Sciatic nerve (tissue), 2 donors: ENCODE data around the gene SDK1. TPM values are rescaled to one million over a fixed set of nuclear protein-coding genes. Genes with fewer than 3 reads are reported as not detected.

Experiments used
- ATAC-seq: fragments of 200-7000 bp; cut with Tn5 transposase; one replicate; pipeline ENCODE4 v1.9.1; 2020; ENCODE audit warnings: mild to moderate bottlenecking, moderate library complexity
- DNase-seq: peaks from one replicate; pipeline ENCODE4 v3.0.0-alpha.2; 2020; ENCODE audit warnings: low spot score
- intact Hi-C: fragments of 100-400 bp; cut with DNase I; formaldehyde crosslinking; loops from one replicate; pipeline ENCODE4 v1.14.2; 2022
- total RNA-seq: library from RNA; stranded (reverse); fragmentation: NEBNext Ultra II Directional; extraction: Animal tissue kit (Norgen Biotek cat#: 25700); gene quantifications from one replicate; pipeline ENCODE4 v1.2.1, GENCODE V29; 2021
- donor health status: DM: no; HTN: no; CAD: no.
- donor health status: DM: no; HTN: no; CAD: no.

Gene SDK1
- total RNA-seq, 1 donor from 2014 or later = 11.2 TPM

DNA sequence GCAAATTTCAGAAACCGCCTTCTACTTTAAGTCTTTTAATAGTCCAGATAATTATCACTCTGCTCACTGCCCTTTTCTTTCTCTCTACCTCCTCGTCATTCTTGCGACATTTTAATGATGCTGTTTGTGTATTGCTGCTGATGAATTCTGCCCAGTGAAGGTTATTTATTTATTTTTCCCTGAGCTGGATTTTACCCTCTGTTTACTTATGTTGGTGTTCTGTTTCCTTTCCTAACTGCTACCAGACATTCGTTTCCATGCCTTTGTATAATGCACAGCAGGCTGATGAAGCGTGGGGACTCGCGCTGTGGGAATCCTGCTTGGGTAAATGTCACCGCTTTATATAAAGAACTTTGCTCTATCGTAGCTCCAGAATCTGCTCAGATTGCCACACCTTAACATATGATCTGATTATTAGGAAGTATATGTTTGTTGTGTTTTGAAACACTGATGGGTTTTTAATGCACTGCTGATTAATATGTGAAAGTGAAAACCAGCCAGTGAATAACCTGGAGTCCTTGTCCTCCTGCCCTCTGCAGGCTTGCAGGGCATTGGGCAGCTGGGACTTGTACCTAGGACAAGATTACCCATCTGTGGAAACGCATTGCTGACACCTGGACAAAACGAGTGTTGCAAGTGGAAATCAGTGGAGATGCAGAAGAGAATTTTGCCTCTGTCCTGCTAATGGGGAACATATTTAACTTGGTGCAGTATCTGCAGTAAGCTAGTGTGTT is 291.5 kb downstream of the SDK1 start:
- DNase-seq (no peak), ATAC-seq (no peak)
- intact Hi-C loops = no loop called here

DNA sequence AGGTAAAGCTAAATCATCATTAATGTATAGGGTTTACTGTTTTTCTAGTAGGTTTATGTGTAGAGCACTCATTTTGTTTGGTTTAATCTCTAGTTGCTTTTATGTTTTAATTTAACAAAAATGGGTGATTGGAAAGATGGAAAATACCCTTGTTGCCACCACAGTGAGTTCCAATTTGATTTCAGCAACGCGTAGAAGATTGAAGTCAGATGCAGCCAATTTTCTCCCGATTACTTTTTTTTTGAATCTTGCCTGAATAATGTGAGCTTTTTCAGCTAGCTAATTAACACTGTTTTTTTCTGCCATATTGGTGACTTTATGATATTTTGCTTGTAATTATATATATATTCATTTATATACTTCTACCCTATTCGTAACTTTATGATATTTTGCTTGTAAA is 293.8 kb downstream of the SDK1 start:
- DNase-seq (no peak), ATAC-seq (no peak)
- intact Hi-C loops = no loop called here

DNA sequence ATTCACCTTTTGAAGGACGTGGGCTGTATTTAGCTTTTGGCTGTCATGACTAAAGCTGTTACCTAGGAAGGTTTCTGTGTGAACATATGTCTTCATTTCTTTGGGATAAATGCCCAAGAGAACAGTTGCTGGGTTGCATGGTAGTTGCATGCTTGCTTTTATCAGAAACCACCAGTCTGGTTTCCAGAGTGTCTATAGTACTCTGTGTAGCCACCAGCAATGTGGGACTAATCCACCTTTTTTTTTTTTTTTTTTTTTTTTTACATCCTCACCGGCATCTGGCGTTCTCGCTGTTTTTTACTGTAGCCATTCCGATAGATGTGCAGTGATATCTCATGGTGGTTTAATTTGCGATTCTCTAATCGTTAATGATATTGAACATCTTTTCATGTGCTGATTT is 297.8 kb downstream of the SDK1 start:
- no peak for ATAC-seq
- intact Hi-C loops = no loop called here
- DNase-seq = no peak

DNA sequence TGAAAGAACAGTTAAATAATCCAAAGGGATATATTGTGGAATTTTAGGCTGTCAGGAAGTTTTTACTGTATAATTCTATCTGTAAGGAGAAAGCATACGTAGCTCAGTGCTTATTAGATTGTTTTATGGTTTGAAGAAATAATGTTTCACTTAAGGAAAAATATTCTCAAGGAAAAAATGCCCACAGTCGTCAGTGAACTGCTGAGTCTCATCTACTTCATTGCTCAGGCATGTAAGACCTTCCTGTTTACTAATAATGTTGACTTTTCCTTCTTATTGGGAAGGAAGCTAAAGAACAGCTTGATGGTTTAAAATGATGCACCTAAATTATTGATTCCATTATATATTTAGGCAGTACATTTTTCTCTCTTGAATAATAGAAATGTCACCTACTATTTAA is 304.2 kb downstream of the SDK1 start:
- no peak for ATAC-seq
- DNase-seq = no peak
- intact Hi-C loops = no loop called here

DNA sequence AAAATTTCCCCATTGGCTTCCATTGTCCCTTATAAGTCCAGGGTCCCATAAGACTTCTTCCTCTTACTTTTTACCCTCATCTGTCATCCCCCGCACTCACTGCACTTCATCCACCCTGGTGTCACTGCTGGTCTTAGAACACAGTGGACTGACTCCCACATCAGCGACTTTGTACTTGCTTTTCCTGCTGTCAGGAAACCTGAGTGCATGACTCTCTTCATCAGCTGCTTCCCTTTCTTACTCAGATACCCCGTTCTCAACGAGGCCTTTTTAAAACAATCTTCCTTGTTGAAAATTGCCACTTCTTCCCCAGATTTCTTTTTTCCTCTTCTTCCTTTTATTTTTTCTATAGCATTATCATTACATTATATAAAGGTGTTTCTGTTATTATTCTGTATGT is 305.4 kb downstream of the SDK1 start:
- intact Hi-C loops = no loop called here
- ATAC-seq (no peak), DNase-seq (no peak)

DNA sequence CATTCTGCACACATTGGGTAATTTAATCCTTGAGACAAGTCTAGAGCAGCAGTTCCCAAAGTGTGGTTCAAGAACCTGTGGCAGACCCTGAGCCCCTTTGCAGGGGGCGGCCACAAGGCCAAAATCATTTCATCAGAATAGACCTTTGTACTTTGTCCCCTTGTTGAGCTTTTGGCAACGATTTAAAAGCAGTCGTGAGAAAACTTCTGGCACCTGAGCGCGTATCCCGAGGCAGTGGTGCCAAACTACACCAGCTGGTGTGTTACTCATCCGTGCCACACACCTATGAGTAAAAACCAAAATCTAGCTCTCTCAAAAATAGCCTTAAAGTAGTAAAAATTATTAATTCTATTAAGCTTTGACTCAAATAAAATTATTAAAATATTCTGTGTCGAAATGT is 306.8 kb downstream of the SDK1 start:
- no peak for ATAC-seq
- no peak for DNase-seq
- intact Hi-C loops = no loop called here

DNA sequence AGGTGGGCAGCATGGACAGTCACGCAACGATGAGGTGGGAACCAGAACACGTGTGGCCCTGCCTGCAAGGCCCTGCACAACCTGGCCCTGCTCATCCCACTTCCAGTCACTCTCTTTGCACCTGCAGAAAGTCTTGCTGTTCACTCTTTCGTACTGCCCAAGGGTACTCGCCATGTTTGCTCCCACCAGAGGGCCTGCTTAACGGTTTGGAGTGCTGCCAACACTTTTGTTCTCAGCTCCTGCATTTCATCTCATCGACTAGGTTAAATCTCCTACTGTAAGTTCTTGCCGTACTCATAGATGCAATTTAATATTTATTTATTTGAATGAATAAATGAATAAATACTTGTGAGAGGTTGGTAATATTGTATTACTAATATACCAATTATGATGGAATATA is 315.3 kb downstream of the SDK1 start:
- DNase-seq = no peak
- intact Hi-C loops = no loop called here
- no peak for ATAC-seq

DNA sequence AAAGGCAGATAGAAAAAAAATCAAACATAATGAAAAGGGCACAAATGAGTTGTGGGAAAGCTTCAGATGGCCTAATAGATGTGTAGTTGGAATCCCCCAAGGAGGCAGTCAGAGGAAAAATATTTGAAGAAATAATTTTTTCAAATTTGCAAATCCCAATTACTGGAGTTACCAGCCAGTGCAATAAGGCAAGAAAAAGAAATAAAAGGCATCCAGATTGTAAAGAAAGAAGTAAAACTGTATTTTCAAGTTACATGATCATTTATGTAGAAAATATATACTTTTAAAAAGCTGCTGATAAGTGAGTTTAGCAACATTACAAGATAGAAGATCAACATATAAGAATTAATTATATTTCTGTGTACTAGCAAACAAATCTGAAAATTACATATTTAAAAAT is 329.0 kb downstream of the SDK1 start:
- DNase-seq (no peak), ATAC-seq (no peak)
- intact Hi-C loops = no loop called here

DNA sequence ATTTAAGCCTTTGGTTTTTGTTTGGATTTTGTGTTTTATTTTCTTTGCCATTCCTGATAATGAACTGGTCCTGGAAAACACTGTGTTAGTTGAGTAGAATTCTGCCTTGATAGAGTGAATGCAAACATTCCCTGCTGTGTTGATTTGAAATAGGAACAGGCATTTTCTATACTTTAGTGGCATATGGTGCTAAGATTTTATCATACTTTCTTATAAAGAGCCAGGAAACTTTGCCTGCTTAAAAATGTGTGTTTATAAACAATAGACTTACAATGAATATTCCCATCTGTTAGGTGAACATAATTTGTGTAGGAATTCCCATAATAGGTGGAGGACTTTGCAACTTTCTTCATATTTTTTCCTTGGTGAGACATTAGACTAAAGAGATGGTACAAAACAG is 333.3 kb downstream of the SDK1 start:
- DNase-seq (no peak), ATAC-seq (no peak)
- intact Hi-C loops = no loop called here

DNA sequence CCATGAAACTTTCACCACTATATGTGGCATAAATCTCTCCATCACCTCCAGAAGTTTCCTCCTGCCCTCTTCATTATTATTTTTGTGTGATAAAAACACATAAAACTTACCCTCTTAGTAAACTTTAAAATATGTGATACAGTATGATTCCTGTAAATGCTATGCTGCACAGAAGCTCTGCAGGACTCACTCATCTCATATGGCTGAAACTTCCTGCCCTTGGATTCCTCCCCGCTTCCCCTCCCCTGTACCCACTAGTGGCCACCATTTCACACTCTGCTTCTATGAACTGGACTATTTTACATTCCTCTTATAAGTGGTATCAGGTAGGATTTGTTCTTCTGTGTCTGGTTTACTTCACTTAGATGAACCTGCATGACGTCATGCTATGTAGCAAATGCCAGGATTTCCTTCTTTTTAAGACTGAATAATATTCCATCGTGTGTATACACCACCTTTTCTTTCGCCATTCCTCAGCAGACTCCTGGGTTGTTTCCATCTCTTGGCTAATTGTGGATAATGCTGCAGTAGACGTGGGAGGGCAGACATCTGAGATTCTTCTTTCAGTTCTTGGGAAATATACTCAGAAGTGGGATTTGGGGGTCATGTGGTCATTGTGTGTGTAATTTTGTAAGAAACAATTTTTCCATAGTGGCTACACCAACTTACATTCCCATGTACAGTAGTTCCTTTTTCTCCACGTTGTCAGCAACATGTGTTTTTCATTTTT is 335.2 kb downstream of the SDK1 start:
- intact Hi-C loops = no loop called here
- no peak for DNase-seq
- no peak for ATAC-seq

DNA sequence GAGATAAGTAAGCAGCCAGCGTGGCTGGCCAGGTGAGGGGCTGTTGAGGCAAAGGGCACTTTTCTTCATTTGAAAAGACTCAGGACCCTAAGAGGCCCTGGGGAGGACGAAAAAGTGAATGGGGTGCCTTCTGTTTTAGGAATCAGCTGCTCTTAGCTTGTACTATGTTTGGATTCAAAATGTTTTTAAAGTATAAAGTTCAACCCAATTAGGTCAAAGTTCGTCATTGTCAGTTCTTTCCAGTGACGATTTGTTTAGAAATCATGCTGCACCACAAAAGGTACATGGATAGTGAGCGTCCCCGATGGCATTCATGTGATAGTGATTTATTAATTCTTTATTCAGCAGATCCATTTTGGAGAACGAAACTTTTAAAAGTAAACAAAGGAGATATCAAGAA is 338.2 kb downstream of the SDK1 start:
- intact Hi-C loops = no loop called here
- ATAC-seq (no peak), DNase-seq (no peak)

DNA sequence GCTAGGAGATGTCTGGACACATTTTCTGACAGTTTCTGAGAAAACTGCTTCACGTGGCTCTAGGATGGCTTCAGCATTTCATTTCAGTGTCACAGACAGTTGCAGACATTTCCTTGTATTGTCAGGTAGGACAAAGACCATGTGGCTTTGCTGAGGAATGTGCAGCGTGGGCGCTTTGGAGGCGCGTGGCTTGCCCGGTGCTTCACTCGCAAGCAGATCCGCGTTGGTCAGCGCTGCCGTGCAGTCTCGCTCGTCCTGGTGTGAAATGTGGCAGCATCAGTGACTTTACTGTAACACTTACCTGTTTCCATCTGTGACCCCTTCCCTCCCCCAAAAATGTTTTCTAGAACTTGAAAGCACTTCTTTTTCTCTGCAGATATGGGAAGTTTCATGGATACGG is 340.5 kb downstream of the SDK1 start:
- intact Hi-C loops = no loop called here
- DNase-seq = no peak

DNA sequence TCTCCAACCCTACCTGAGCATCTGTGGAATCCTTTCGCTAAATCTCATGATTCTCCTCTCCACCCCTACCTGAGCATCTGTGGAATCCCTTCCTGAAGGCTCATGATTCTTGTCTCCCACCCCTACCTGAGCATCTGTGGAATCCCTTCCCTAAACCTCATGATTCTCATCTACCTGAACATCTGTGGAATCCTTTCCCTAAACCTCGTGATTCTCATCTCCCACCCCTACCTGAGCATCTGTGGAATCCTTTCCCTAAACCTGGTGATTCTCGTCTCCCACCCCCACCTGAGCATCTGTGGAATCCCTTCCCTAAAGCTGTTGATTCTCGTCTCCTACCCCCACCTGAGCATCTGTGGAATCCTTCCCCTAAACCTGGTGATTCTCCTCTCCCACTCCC is 342.0 kb downstream of the SDK1 start:
- ATAC-seq (no peak), DNase-seq (no peak)
- intact Hi-C loops = no loop called here

More for the DNA sequence above, 340.5 kb downstream of the SDK1 start:
- ATAC-seq = no peak

DNA sequence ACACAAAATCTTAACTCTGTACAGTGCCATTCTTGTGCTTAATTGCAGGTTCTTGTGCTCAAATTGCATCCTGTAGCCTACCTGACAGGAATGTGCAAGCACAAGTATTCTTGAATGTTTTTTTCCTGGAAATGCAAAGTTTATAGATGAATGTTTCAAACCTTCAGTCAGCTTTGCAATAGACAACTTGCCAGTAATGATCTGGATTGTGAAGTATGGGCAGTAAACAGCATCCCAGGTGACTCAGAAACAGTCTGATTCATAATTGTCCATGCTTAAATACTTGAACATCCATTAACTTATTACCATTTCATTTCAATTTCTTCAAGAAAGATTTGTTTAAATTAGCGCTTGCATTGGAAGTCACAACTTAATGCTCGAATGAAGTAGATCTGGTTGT is 347.2 kb downstream of the SDK1 start:
- no peak for ATAC-seq
- no peak for DNase-seq
- intact Hi-C loops = no loop called here

DNA sequence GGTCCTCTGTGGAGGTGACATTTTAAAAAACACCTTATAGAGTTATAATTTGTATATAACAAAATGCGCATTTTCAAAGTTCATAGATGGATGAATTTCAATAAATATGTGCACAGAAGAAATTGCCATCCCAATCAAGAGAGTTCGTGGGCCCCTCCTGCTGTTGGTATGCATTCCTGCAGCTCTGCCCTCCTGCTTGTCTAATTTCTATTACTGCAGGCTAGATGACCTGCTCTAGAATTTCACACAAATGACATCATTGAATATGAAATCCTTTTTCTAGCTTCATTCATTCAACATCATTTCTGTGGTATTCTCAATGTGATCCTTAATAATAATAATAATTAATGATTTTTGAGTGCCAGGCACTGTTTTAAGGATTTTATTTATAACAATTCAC is 348.2 kb downstream of the SDK1 start:
- DNase-seq (no peak), ATAC-seq (no peak)
- intact Hi-C loops = no loop called here

DNA sequence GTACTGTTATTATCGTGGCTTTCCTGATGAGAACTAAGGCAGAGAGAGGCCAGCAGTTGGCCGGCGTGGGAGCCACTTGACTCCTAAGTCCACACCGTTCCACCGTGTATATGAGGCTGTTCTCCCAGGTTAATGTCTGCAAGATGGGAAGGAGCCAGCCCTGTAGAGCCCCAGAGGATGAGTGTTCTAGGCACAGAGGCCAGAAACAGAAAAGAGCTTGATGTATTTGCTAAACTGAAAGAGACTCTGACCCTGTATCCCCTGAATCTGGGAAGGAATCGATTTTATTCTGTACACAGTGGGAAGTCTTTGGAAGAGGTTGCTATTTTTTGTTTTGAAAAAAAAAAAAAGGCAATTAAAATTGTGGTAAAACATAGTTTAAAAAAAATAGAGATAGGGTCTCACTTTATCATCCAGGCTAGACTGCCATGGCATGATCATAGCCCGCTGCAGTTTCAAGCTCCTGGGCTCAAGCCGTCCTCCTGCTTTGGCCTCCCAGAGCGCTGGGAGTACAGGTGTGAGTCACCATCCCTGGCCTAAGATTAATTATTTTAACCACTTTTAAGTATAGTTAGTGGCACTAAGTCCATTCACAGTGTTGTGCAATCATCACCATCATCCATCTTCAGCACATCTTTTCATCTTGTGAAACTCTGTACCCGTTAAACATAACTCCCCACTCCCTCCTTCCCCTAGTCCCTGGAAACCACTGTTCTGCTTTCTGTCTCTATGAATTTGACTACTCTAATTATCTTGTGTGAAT is 348.8 kb downstream of the SDK1 start:
- DNase-seq = no peak
- ATAC-seq = no peak
- intact Hi-C loops = no loop called here

DNA sequence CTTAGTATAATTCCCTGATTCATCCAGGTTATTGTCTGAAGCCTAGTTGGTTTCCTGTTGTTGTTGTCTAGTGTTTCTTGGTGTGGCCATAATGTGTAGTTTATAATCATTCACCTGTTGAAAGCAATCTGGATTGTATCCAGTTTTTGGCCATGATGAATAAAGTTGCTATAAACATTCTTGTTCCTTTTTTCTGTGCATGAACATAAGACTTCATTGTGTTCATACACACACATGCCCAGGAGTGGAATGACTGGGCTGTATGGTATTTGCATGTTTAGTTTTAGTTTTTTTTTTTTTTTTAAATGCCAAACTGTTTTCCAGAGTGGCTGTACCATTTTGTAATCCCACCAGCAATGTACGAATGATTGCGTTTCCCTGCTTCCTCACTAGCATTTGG is 349.8 kb downstream of the SDK1 start:
- intact Hi-C loops = no loop called here

DNA sequence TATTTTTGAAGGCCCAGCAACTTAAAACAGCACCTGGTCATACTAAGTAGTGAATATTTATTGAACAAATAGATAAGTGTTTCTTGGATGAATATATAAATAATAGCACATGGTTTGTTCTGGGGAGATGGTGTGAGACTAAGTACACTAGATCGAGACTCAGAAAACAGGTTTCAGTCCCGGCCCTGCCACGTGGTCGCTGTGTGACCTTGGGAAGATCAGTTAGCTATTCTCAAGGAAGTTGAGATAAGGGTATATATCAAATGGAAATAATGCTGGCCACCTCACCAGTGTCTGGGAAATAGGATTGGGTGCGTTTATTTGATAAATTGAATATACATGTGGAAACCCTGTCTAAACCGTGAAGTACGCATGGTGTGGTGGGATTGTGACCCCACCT is 354.6 kb downstream of the SDK1 start:
- DNase-seq (no peak), ATAC-seq (no peak)
- intact Hi-C loops = no loop called here

More for the DNA sequence above, 349.8 kb downstream of the SDK1 start:
- DNase-seq (no peak), ATAC-seq (no peak)

DNA sequence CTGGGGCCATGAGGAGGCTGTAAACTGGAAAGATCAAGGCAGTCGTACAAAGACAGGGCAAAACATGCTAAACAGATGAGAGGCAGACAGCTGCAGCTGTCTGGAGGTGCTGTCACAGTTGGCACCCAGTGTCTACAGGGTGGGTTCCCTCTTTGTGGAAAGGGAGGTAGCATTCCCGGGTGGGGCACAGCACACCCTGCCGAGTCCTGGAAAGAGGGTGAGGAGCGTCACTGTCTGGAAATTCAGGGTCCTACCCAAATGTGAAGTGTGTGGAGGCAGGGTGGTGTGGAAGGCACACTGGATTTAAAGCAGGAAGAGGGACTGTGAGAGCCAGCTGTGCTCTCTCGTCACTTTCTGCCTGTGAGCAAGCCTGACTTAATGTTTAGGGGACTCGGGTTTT is 356.2 kb downstream of the SDK1 start:
- intact Hi-C loops = no loop called here
- ATAC-seq (no peak), DNase-seq (no peak)

DNA sequence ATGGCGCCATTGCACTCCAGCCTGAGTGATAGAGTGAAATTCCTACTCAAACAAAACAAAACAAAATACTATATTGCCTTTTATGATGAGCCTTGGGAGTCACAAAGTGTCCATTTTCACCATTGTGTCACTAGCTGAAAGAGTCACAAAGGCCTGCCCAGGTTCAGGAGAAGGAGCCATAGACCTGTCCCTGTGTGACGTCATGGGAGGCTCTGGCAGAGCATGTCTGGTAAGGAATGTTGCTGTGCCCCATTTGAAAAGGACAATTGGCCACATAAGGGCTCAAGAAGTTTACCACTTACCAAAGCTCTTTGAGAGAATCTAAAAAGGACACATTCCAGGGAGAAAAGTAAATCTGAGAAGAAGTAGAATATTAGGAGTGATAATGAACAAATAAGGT is 367.7 kb downstream of the SDK1 start:
- DNase-seq (no peak), ATAC-seq (no peak)
- intact Hi-C loops = no loop called here
